Measurements from ENCODE around the gene IL4I1. TPM values are rescaled to one million over a fixed set of nuclear protein-coding genes. Genes with fewer than 3 reads are reported as not detected.
A peak's percentile ranks its signal among the peaks of the same experiment; 100 is the strongest.

Gene IL4I1
- total RNA-seq, 4 donors from 2014 or later, result 0.34 to 0.50 TPM; not detected in 2

DNA sequence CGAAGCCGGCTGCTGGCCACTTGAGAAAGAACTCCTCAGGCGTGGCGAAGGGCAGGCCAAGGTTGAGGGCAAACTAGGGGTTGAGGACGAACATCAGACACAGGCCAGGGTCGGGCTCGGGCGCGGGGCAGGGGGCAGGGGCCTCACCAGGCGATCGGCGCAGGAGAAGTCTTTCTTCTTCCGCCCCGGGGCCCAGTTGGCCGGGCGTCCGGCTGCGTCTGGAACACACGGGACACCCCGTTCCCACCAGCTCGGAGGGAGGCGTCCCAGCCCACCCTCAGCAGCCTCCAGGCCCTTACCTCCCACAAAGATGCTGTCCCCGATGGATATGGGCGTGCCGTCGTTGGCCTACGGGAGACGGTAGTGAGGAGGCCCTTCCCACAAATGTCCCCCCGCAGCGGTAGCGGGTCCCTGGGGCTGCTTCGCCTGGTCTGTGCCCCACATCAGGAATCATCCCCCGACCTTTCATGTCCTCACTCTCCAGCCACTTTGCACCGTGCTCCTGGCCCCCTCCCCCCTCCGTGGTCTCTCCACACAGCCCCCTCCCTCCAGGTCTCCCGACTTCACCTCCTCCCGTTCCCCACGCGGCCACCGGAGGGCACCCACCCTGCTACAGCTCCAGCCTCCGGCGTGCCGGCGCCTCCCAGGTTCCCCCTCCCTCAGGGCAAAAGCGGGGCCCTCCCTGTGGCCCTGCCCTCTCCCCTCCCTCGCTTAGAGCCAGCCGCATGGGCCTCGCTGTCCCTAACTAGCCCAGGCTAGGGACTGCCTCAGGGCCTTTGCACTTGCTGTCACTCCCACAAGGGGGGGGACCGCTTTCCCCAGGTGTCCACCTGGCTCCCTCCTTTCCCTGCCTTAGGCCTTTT lies 34.1 kb downstream of the IL4I1 start:
- no peak for DNase-seq (ENCODE audit: extremely low spot score)
- no peak overlapping the region for H3K4me3 ChIP-seq
- H3K27ac ChIP-seq (replicated peaks in 1 of 4), result peak overlapping the region in 1 of 4 donors; percentile 77
- peaks cover 30 to 75% (median 72%) of the 10 kb centered on the region in 4 donors for H3K36me3 ChIP-seq
- H3K9me3 ChIP-seq, result no peaks in the 10 kb centered on the region
- intact Hi-C loops (cut with DNase I), result no loop called here
- peaks cover 22 to 51% (median 42%) of the 10 kb centered on the region in 4 donors for H3K4me1 ChIP-seq
- TF ChIP-seq POLR2A (IDR thresholded peaks at IDR 0.05; ENCODE audit: low read depth) (no peak), POLR2AphosphoS5 (IDR thresholded peaks at IDR 0.05) (no peak), EP300 (IDR thresholded peaks at IDR 0.05) (no peak)
- TF ChIP-seq, protein P1, sequence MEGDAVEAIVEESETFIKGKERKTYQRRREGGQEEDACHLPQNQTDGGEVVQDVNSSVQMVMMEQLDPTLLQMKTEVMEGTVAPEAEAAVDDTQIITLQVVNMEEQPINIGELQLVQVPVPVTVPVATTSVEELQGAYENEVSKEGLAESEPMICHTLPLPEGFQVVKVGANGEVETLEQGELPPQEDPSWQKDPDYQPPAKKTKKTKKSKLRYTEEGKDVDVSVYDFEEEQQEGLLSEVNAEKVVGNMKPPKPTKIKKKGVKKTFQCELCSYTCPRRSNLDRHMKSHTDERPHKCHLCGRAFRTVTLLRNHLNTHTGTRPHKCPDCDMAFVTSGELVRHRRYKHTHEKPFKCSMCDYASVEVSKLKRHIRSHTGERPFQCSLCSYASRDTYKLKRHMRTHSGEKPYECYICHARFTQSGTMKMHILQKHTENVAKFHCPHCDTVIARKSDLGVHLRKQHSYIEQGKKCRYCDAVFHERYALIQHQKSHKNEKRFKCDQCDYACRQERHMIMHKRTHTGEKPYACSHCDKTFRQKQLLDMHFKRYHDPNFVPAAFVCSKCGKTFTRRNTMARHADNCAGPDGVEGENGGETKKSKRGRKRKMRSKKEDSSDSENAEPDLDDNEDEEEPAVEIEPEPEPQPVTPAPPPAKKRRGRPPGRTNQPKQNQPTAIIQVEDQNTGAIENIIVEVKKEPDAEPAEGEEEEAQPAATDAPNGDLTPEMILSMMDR (IDR thresholded peaks at IDR 0.05), result peak in 1 of 3 experiments; percentile 9
- H3K27me3 ChIP-seq, result no peaks in the 10 kb centered on the region
- 76% methylated on average over 38 of the region's 49 CpGs for WGBS

DNA sequence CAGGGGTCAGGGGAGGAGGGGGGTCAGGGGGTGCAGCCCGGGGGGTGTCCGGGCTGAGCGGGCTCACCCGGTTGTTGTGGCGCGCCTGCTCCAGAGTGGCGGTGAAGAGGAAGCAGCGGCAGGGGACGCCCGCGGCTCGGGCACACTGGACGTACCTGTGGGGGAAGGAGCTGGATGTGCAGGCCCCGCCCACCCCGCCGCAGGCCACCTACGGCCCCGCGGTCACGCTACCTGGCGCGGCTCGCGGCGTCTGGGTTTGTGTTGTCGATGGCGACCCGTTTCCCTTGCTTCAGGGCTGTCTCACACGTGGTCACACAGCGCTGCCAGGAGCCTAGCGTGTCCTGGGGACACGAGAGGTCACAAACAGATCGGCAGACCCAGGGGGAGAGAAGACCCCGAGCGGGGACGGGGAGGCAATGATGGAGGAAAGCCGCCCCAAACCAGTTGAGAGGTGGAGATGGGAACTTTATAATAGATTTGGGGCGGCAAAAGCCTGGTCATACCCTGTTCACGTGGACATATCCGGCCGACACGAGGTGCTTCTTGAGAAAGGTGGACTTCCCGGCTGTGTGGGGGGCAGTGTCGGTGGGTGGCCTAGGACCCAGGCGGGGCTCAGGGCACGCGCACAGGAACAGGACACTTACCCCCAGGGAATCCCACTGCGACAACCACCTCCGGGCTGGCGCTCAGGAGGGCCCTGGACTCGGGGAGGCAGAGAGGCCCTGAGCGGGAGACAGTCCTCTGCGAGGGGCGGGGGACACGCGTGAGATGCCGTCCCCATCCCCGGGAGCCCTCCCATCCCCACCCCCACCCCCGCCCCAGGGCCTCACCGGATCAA lies 34.9 kb downstream of the IL4I1 start:
- no peak for DNase-seq (ENCODE audit: extremely low spot score)
- H3K27ac ChIP-seq (replicated peaks in 1 of 4), result peak overlapping the region; percentile 70 to 77 (median 74)
- no peaks in the 10 kb centered on the region for H3K27me3 ChIP-seq
- WGBS, result 80% methylated on average over 27 of the region's 60 CpGs
- peaks cover 21 to 47% (median 39%) of the 10 kb centered on the region in 4 donors for H3K4me1 ChIP-seq
- peaks cover 30 to 83% (median 81%) of the 10 kb centered on the region in 4 donors for H3K36me3 ChIP-seq
- H3K9me3 ChIP-seq, result no peaks in the 10 kb centered on the region
- TF ChIP-seq, protein P1 (IDR thresholded peaks at IDR 0.05), result no peak
- TF ChIP-seq POLR2A (IDR thresholded peaks at IDR 0.05; ENCODE audit: low read depth), result no peak
- TF ChIP-seq POLR2AphosphoS5 (IDR thresholded peaks at IDR 0.05), result no peak
- TF ChIP-seq EP300 (IDR thresholded peaks at IDR 0.05), result no peak
- intact Hi-C loops (cut with DNase I), result no loop called here
- no peak overlapping the region for H3K4me3 ChIP-seq

DNA sequence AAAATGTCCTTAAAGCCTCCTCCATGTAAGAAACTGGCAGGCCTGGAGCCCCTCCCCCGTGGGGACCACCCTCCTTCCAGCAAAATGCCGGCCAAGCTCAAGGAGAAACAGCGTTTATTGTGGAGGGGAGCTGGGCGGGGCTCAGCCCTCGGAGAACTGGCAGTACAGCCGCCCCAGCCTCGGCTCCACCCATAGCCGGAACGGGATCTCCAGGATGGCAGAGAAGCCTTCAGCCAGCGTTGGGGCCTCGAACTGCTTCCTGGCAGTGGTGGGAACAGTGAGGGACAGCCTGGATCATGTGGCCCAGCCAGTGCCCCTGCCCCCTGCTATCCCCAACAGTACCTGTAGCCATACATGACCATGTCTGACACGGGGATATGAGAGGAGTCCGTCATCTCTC lies 35.6 kb downstream of the IL4I1 start:
- Histone ChIP-seq H3K27ac (replicated peaks in 1 of 4) (peak overlapping the region; percentile 70 to 77 (median 74)), H3K4me3 (peak overlapping the region in 1 of 4 donors; percentile 28), H3K36me3 (peaks cover 30 to 90% (median 87%) of the 10 kb centered on the region in 4 donors), H3K27me3 (no peaks in the 10 kb centered on the region), H3K9me3 (no peaks in the 10 kb centered on the region), H3K4me1 (peaks cover 15 to 40% (median 32%) of the 10 kb centered on the region in 4 donors)
- no peak for TF ChIP-seq POLR2A (IDR thresholded peaks at IDR 0.05; ENCODE audit: low read depth)
- TF ChIP-seq POLR2AphosphoS5 (IDR thresholded peaks at IDR 0.05), result no peak
- no peak for TF ChIP-seq EP300 (IDR thresholded peaks at IDR 0.05)
- TF ChIP-seq, protein P1 (IDR thresholded peaks at IDR 0.05), result no peak
- peak; percentile 92 for DNase-seq (ENCODE audit: extremely low spot score)
- intact Hi-C loops (cut with DNase I), result no loop called here
- WGBS, result 44% methylated on average over 11 of the region's 13 CpGs

DNA sequence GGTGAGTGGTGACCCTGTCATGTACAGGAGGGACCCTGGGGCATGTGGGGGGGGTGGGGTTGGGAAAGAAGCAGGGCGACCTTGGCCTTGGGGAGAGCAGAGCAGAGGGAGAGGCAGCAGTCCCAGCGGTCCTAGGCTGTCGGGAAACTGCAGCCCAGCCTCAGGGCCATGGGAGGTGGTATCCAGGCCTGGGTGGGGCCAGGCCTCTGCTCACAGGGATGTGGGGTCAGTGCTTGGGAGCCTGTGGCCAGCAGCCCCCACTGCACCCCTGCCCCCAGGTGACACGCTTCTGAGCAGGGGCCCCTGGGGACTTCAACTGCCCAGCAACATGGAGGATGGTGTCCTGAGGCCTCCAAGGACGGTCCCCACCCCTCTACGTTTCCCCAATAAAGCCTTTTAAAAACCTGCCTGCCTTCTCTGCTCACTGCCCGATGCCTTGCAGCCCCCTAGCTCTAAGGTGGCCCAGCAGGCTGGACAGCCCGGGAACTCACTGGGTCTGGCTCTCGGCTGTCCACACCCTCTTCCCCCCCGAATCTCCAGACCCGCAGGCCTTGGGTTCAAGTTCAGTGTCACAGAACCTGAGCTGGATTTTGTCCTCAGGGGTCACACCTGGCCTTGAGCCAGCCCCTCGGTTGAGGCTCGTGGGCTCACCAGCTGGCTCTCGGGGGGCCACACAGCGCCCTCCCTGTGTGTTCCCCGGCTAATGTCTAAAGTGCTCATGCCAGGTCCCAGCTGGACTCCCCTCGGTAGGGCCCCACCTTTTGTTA lies 36.2 kb downstream of the IL4I1 start:
- DNase-seq (ENCODE audit: extremely low spot score), result no peak
- Histone ChIP-seq H3K27ac (replicated peaks in 1 of 4) (peak overlapping the region; percentile 70 to 77 (median 74)), H3K27me3 (no peaks in the 10 kb centered on the region), H3K4me1 (peaks cover 9 to 34% (median 26%) of the 10 kb centered on the region in 4 donors), H3K9me3 (no peaks in the 10 kb centered on the region), H3K36me3 (peaks cover 30 to 96% (median 93%) of the 10 kb centered on the region in 4 donors), H3K4me3 (peak overlapping the region in 1 of 4 donors; percentile 28)
- whole genome bisulfite sequencing, result 79% methylated on average over 5 of the region's 17 CpGs
- TF ChIP-seq EP300 (IDR thresholded peaks at IDR 0.05), result no peak
- TF ChIP-seq POLR2AphosphoS5 (IDR thresholded peaks at IDR 0.05), result no peak
- TF ChIP-seq, protein P1 (IDR thresholded peaks at IDR 0.05), result no peak
- TF ChIP-seq POLR2A (IDR thresholded peaks at IDR 0.05; ENCODE audit: low read depth), result no peak
- intact Hi-C loops (cut with DNase I), result no loop called here

Measured in esophagus muscularis mucosa (tissue), 4 donors.